HEK293T (cell line): ENCODE measurements around the gene TBC1D23.

Experiments used
- ARNT ChIP-seq: fragments of 450-650 bp; IDR thresholded peaks from 2 replicates; pipeline ENCODE4 v1.6.1; 2017; ENCODE audit warnings: mild to moderate bottlenecking
- L3MBTL2 ChIP-seq: fragments of 450-650 bp; conservative IDR thresholded peaks from 2 replicates; pipeline ENCODE4 v1.6.1; 2016; ENCODE audit warnings: mild to moderate bottlenecking
- SP1 ChIP-seq: fragments of 450-650 bp; IDR thresholded peaks from 2 replicates; pipeline ENCODE4 v1.6.1; 2017

- no peak for TF ChIP-seq ARNT
- TF ChIP-seq L3MBTL2: no peak
- no peak for TF ChIP-seq SP1
Measured at GRCh38 chr3:100225883-100226282, 34.9 kb upstream of the TBC1D23 start.
